GM12891 (cell line): ENCODE results near the gene RER1.

Source experiments
- PAX5 ChIP-seq: IDR thresholded peaks from 2 replicates; pipeline ENCODE4 v1.6.1; 2011; ENCODE audit warnings: low read length, moderate library complexity, mild to moderate bottlenecking; ENCODE audit not compliant: insufficient read depth, severe bottlenecking
- POLR2A ChIP-seq: IDR thresholded peaks from 2 replicates; pipeline ENCODE4 v1.6.1; 2011; ENCODE audit warnings: low read depth, low read length, control low read depth
- POLR2AphosphoS5 ChIP-seq: IDR thresholded peaks from 2 replicates; pipeline ENCODE4 v1.6.1; 2011; ENCODE audit warnings: low read depth, low read length, control low read depth
- TAF1 ChIP-seq: IDR thresholded peaks from 2 replicates; pipeline ENCODE4 v1.6.1; 2011; ENCODE audit warnings: low read depth, low read length, control low read depth

GRCh38 chr1:2378956-2379732 is 12.5 kb upstream of the RER1 start:
- TF ChIP-seq POLR2A (no peak), POLR2AphosphoS5 (no peak), PAX5 (no peak), TAF1 (no peak)
